ENCODE measurements around the gene PLCL2. TPM values are rescaled to one million over a fixed set of nuclear protein-coding genes. Genes with fewer than 3 reads are reported as not detected.
"Not testable (repeated sequence)": the region's sequence is repeated elsewhere in the genome, so short reads cannot be mapped to it uniquely, and the experiment has no call there.

The PLCL2 gene
- polyA plus RNA-seq, 1 experiment = 0.94 TPM

GRCh38 chr3:16978234-16978920, 93.6 kb downstream of the PLCL2 start:
- POLR2A ChIA-PET = no interaction called here
- Histone ChIP-seq H3K27ac (ENCODE audit: low read depth, low read length) (no peak overlapping the region), H3K4me3 (ENCODE audit: low read depth, low read length) (no peak overlapping the region), H3K9me3 (ENCODE audit: control insufficient read depth, insufficient read depth, low read length) (no peaks in the 10 kb centered on the region; the same call in 1 of the 2 replicates), H3K27me3 (ENCODE audit: control insufficient read depth, insufficient read depth, low read length) (no peaks in the 10 kb centered on the region)
- no peak for TF ChIP-seq CTCF (IDR thresholded peaks at IDR 0.05; ENCODE audit: low read depth, low read length)
- DNase-seq (ENCODE audit: low read depth, low spot score) = no peak
- CTCF ChIA-PET = no interaction called here

- no peak for TF ChIP-seq CTCF (IDR thresholded peaks at IDR 0.05; ENCODE audit: low read depth, low read length)
- ChIA-PET CTCF (no interaction called here), POLR2A (no interaction called here)
- H3K4me3 ChIP-seq (ENCODE audit: low read depth, low read length) = no peak overlapping the region
- no peaks in the 10 kb centered on the region; the same call in 1 of the 2 replicates for H3K9me3 ChIP-seq (ENCODE audit: control insufficient read depth, insufficient read depth, low read length)
- no peaks in the 10 kb centered on the region for H3K27me3 ChIP-seq (ENCODE audit: control insufficient read depth, insufficient read depth, low read length)
- H3K27ac ChIP-seq (ENCODE audit: low read depth, low read length) = no peak overlapping the region
- no peak for DNase-seq (ENCODE audit: low read depth, low spot score)
These were observed 94.1 kb downstream of the PLCL2 start for GRCh38 chr3:16978921-16979271.

GRCh38 chr3:16979769-16980515, 95.2 kb downstream of the PLCL2 start:
- POLR2A ChIA-PET; CTCF ChIA-PET; H3K27me3 ChIP-seq (ENCODE audit: control insufficient read depth, insufficient read depth, low read length); H3K4me3 ChIP-seq (ENCODE audit: low read depth, low read length); DNase-seq (ENCODE audit: low read depth, low spot score); H3K9me3 ChIP-seq (ENCODE audit: control insufficient read depth, insufficient read depth, low read length); H3K27ac ChIP-seq (ENCODE audit: low read depth, low read length): not testable (repeated sequence)

GRCh38 chr3:16980526-16980925, 95.8 kb downstream of the PLCL2 start:
- DNase-seq (ENCODE audit: low read depth, low spot score); CTCF ChIA-PET; H3K4me3 ChIP-seq (ENCODE audit: low read depth, low read length); H3K9me3 ChIP-seq (ENCODE audit: control insufficient read depth, insufficient read depth, low read length); POLR2A ChIA-PET; H3K27me3 ChIP-seq (ENCODE audit: control insufficient read depth, insufficient read depth, low read length); H3K27ac ChIP-seq (ENCODE audit: low read depth, low read length): not testable (repeated sequence)

GRCh38 chr3:16982460-16982859, 97.7 kb downstream of the PLCL2 start:
- H3K4me3 ChIP-seq (ENCODE audit: low read depth, low read length) = no peak overlapping the region
- H3K27me3 ChIP-seq (ENCODE audit: control insufficient read depth, insufficient read depth, low read length) = no peaks in the 10 kb centered on the region
- ChIA-PET POLR2A (no interaction called here), CTCF (no interaction called here)
- H3K27ac ChIP-seq (ENCODE audit: low read depth, low read length) = no peak overlapping the region
- no peak for TF ChIP-seq CTCF (IDR thresholded peaks at IDR 0.05; ENCODE audit: low read depth, low read length)
- H3K9me3 ChIP-seq (ENCODE audit: control insufficient read depth, insufficient read depth, low read length) = no peaks in the 10 kb centered on the region; the same call in 1 of the 2 replicates
- no peak for DNase-seq (ENCODE audit: low read depth, low spot score)

- no peak overlapping the region for H3K27ac ChIP-seq (ENCODE audit: low read depth, low read length)
- TF ChIP-seq CTCF (IDR thresholded peaks at IDR 0.05; ENCODE audit: low read depth, low read length) = no peak
- H3K9me3 ChIP-seq (ENCODE audit: control insufficient read depth, insufficient read depth, low read length) = no peaks in the 10 kb centered on the region; the same call in 1 of the 2 replicates
- ChIA-PET POLR2A (no interaction called here), CTCF (no interaction called here)
- DNase-seq (ENCODE audit: low read depth, low spot score) = no peak
- no peak overlapping the region for H3K4me3 ChIP-seq (ENCODE audit: low read depth, low read length)
- H3K27me3 ChIP-seq (ENCODE audit: control insufficient read depth, insufficient read depth, low read length) = no peaks in the 10 kb centered on the region
These were observed 100.9 kb downstream of the PLCL2 start for GRCh38 chr3:16985608-16986007.

All from AG04450 (cell line).